ENCODE results near the gene SPIRE1.

GRCh38 chr18:12534820-12535219 is 123.1 kb downstream of the SPIRE1 start:
- TF ChIP-seq EP300 (IDR thresholded peaks at IDR 0.05; ENCODE audit: borderline replicate concordance) (no peak), MAX (IDR thresholded peaks at IDR 0.05) (no peak), REST (IDR thresholded peaks at IDR 0.05; ENCODE audit: low read depth) (no peak), ZBTB7A (IDR thresholded peaks at IDR 0.05; ENCODE audit: low read depth) (no peak), YY1 (IDR thresholded peaks at IDR 0.05; ENCODE audit: low read depth) (no peak), RAD21 (IDR thresholded peaks at IDR 0.05; ENCODE audit: low read depth) (no peak), EGR1 (IDR thresholded peaks at IDR 0.05) (no peak), TEAD4 (IDR thresholded peaks at IDR 0.05) (no peak), FOXM1 (IDR thresholded peaks at IDR 0.05; ENCODE audit: borderline replicate concordance, low read depth) (no peak), CEBPB (IDR thresholded peaks at IDR 0.05) (no peak), TCF12 (IDR thresholded peaks at IDR 0.05; ENCODE audit: low read depth) (no peak), USF1 (IDR thresholded peaks at IDR 0.05) (no peak), TAF1 (IDR thresholded peaks at IDR 0.05; ENCODE audit: low read depth) (no peak)

Measured in Ishikawa (cell line).